ENCODE measurements around the gene SLC38A8.

SLC38A8 gene

GRCh38 chr16:84042879-84043485 is 387 bp upstream of the SLC38A8 start:
- no peak for TF ChIP-seq CTCF (IDR thresholded peaks at IDR 0.05; ENCODE audit: control insufficient read depth, insufficient read depth, low read depth, low read length, missing control alignments)
- DNase-seq (ENCODE audit: low read depth): no peak
- no peak overlapping the region for H3K4me3 ChIP-seq (ENCODE audit: control insufficient read depth, low read depth, low read length)

GRCh38 chr16:84041881-84042280 is 714 bp downstream of the SLC38A8 start:
- no peak for TF ChIP-seq CTCF (IDR thresholded peaks at IDR 0.05; ENCODE audit: control insufficient read depth, insufficient read depth, low read depth, low read length, missing control alignments)
- no peak overlapping the region for H3K4me3 ChIP-seq (ENCODE audit: control insufficient read depth, low read depth, low read length)
- no peak for DNase-seq (ENCODE audit: low read depth)

- peak; percentile 63 for DNase-seq (ENCODE audit: low read depth)
- no peak overlapping the region for H3K4me3 ChIP-seq (ENCODE audit: control insufficient read depth, low read depth, low read length)
- TF ChIP-seq CTCF (IDR thresholded peaks at IDR 0.05; ENCODE audit: control insufficient read depth, insufficient read depth, low read depth, low read length, missing control alignments): no peak
These were observed 1.5 kb downstream of the SLC38A8 start for GRCh38 chr16:84040823-84041820.

GRCh38 chr16:84040226-84040822 is 2.3 kb downstream of the SLC38A8 start:
- no peak for TF ChIP-seq CTCF (IDR thresholded peaks at IDR 0.05; ENCODE audit: control insufficient read depth, insufficient read depth, low read depth, low read length, missing control alignments)
- DNase-seq (ENCODE audit: low read depth): no peak
- no peak overlapping the region for H3K4me3 ChIP-seq (ENCODE audit: control insufficient read depth, low read depth, low read length)

- H3K4me3 ChIP-seq (ENCODE audit: control insufficient read depth, low read depth, low read length): no peak overlapping the region
- no peak for TF ChIP-seq CTCF (IDR thresholded peaks at IDR 0.05; ENCODE audit: control insufficient read depth, insufficient read depth, low read depth, low read length, missing control alignments)
- DNase-seq (ENCODE audit: low read depth): no peak
These were observed 2.9 kb downstream of the SLC38A8 start for GRCh38 chr16:84039696-84040095.

- H3K4me3 ChIP-seq (ENCODE audit: control insufficient read depth, low read depth, low read length): no peak overlapping the region
- no peak for DNase-seq (ENCODE audit: low read depth)
- no peak for TF ChIP-seq CTCF (IDR thresholded peaks at IDR 0.05; ENCODE audit: control insufficient read depth, insufficient read depth, low read depth, low read length, missing control alignments)
These were observed 4.1 kb downstream of the SLC38A8 start for GRCh38 chr16:84038469-84038868.
